Heart left ventricle (tissue), 13 donors: ENCODE results near the gene BACE1-AS.

Experiments
- POLR2A ChIP-seq, 2 donors: fragments of 450-650 bp; IDR thresholded peaks; one replicate each; pipeline ENCODE4 v1.6.1; 2017; ENCODE audit warnings: antibody characterized with exemption in 2 of 2, mild to moderate bottlenecking in 2 of 2, moderate library complexity in 2 of 2
- TF ChIP-seq, protein P1 (sequence below), 12 donors: fragments of 200-600 bp; sonication (generic) in 4 of 12; IDR thresholded peaks; one replicate each; pipeline versions ENCODE4 v1.5.0 to v1.8.0; 2018 to 2022; ENCODE audit warnings: antibody characterized with exemption in 12 of 12, mild to moderate bottlenecking in 5 of 12
- donor health status: ischemic (EF 13 %, LVEDD 7.1; RV severe dilation, severe dysfunction).
- donor health status: DM: no; HTN: yes; CAD: no.
- donor health status: DM: no; HTN: no; CAD: no.
- donor health status: ischemic (EF 25% LVEDD 6.9; RV normal size, moderate dysfunction).
- donor health status: ischemic (EF 25% LVEDD 5.7; RV mildly dilated, moderate dysfunction).
- donor health status: ischemic (EF 35%, LVEDD 5.7; RV mildly dilated, moderate dysfunction).
- donor health status: nonischemic (EF 11% LVEDD 7.7; RV severe dilation, severe dysfunction).
- donor health status: DM: yes; HTN: yes; CAD: no.
- donor health status: PGD.
- donor health status: ischemic (EF 29% LVEDD 5.4; RV normal size, mild dysfunction).
- donor health status: nonischemic (EF 23%, LVEDD 6.1; RV moderate dilation, normal function).

DNA sequence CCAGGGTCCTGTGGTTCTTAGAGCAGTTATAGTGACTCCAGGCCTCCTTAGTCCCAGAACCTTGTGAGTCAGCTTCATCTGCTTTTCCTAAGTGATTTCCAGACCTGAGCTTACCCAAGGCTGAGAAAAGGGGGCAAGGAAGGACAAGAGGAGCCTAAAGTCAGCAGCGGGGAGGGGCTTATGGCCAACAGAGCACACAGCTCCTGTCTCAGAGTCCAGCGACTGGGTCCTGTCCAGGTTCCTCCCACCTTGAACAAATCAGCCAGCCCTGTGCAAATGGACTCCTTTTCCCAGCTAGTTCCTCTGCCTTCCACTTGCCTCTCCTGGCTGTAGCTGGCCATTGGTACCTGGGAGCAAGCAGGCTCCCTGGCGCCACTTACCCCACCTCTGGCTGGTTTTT is 14.0 kb downstream of the BACE1-AS start:
- TF ChIP-seq, protein P1, sequence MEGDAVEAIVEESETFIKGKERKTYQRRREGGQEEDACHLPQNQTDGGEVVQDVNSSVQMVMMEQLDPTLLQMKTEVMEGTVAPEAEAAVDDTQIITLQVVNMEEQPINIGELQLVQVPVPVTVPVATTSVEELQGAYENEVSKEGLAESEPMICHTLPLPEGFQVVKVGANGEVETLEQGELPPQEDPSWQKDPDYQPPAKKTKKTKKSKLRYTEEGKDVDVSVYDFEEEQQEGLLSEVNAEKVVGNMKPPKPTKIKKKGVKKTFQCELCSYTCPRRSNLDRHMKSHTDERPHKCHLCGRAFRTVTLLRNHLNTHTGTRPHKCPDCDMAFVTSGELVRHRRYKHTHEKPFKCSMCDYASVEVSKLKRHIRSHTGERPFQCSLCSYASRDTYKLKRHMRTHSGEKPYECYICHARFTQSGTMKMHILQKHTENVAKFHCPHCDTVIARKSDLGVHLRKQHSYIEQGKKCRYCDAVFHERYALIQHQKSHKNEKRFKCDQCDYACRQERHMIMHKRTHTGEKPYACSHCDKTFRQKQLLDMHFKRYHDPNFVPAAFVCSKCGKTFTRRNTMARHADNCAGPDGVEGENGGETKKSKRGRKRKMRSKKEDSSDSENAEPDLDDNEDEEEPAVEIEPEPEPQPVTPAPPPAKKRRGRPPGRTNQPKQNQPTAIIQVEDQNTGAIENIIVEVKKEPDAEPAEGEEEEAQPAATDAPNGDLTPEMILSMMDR (IDR thresholded peaks at IDR 0.05) = no peak
- no peak for TF ChIP-seq POLR2A (IDR thresholded peaks at IDR 0.05)
